ENCODE measurements around the gene BLNK.

The BLNK gene

GRCh38 chr10:96272316-96273280 is 1.2 kb upstream of the BLNK start:
- no peak overlapping the region for H3K27ac ChIP-seq
- CTCF ChIA-PET = interaction anchor here (0.5 to 0.8 kb wide), 3 partner anchors 15 to 547 kb away, joined by 3 read pairs; no protein-coding TSS in a partner anchor
- POLR2A ChIA-PET (ENCODE audit: low non-redundant PET) = no interaction called here
- no peak for TF ChIP-seq CTCF (conservative IDR thresholded peaks at IDR 0.05; ENCODE audit: low read depth)
- DNase-seq (ENCODE audit: low spot score) = no peak

DNA sequence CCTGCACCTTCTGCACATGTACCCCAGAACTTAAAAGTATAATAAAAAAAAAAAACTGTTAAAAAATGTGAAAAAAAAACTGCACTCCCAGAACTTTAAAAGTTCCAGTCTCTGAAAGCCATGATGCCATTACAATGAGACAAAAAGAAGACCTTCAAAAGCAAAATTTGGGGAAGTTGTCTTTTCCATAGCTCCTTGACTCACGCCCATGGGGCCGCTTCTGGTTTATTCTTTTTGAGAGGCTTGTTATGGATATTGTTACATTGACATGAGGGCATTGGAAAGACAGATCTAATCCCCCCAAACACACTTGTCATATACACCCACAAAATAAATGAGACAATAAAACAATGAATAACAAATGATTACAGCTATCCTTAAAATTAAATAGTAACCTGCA is 798 bp downstream of the BLNK start:
- no peak for TF ChIP-seq CTCF (conservative IDR thresholded peaks at IDR 0.05; ENCODE audit: low read depth)

GRCh38 chr10:96269438-96270300 is 1.7 kb downstream of the BLNK start:
- POLR2A ChIA-PET (ENCODE audit: low non-redundant PET) = no interaction called here
- CTCF ChIA-PET = interaction anchor here (0.6 kb wide), 2 partner anchors 10 to 156 kb away, joined by 3 to 5 read pairs; no protein-coding TSS in a partner anchor
- no peak for DNase-seq (ENCODE audit: low spot score)
- no peak for TF ChIP-seq CTCF (conservative IDR thresholded peaks at IDR 0.05; ENCODE audit: low read depth)
- no peak overlapping the region for H3K27ac ChIP-seq

More for the DNA sequence above, 798 bp downstream of the BLNK start:
- DNase-seq (ENCODE audit: low spot score) = no peak
- ChIA-PET CTCF (interaction anchor here (0.6 to 1.8 kb wide), 4 partner anchors 11 to 582 kb away, joined by 3 to 14 read pairs (median 6); no protein-coding TSS in a partner anchor), POLR2A (ENCODE audit: low non-redundant PET) (interaction anchor here (0.7 kb wide), 1 partner anchor 141 kb away, joined by 3 read pairs; no protein-coding TSS in a partner anchor)
- no peak overlapping the region for H3K27ac ChIP-seq

GRCh38 chr10:96268341-96268909 is 2.9 kb downstream of the BLNK start:
- no peak for DNase-seq (ENCODE audit: low spot score)
- no peak overlapping the region for H3K27ac ChIP-seq
- POLR2A ChIA-PET (ENCODE audit: low non-redundant PET) = no interaction called here
- no peak for TF ChIP-seq CTCF (conservative IDR thresholded peaks at IDR 0.05; ENCODE audit: low read depth)
- CTCF ChIA-PET = interaction anchor here (0.6 kb wide), 1 partner anchor 155 kb away, joined by 3 read pairs; no protein-coding TSS in a partner anchor

DNA sequence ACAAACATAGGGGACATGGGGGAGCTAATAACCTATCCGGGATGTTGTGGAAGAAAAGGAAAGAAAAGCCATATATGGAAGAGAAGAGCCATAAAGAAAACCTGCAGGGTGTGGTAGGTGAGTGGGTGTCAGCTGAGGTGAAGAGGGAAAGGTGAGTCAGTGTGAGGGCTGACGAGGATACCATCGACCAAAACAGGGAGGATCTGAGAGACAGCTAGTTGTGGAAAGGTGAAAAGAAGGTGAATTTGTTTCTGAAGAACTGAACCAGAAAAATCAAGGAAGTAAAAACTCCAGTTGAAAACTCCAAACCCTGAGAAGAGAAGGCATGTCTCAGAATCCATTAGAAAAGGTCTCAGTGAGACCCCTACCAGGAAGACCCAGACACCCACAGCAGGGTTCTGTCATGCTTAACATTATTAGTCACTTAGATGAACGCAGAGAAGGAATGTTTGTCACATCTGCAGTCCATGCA is 4.1 kb downstream of the BLNK start:
- CTCF ChIA-PET = no interaction called here
- H3K27ac ChIP-seq = no peak overlapping the region
- no peak for TF ChIP-seq CTCF (conservative IDR thresholded peaks at IDR 0.05; ENCODE audit: low read depth)
- POLR2A ChIA-PET (ENCODE audit: low non-redundant PET) = no interaction called here
- DNase-seq (ENCODE audit: low spot score) = peak; percentile 91

All from RWPE1 (cell line).